Neural progenitor cell (in vitro differentiated cells): ENCODE measurements around the gene PAK4.

Experiments
- EZH2 ChIP-seq: fragments of 200-600 bp; sonication (generic); IDR thresholded peaks from 2 replicates; pipeline ENCODE4 v1.6.1; 2017; ENCODE audit warnings: antibody characterized with exemption, mild to moderate bottlenecking, moderate library complexity
- TF ChIP-seq, protein P1 (sequence below): fragments of 200-600 bp; sonication (generic); IDR thresholded peaks from 2 replicates; pipeline ENCODE4 v1.5.1; 2017; ENCODE audit warnings: antibody characterized with exemption, mild to moderate bottlenecking

DNA sequence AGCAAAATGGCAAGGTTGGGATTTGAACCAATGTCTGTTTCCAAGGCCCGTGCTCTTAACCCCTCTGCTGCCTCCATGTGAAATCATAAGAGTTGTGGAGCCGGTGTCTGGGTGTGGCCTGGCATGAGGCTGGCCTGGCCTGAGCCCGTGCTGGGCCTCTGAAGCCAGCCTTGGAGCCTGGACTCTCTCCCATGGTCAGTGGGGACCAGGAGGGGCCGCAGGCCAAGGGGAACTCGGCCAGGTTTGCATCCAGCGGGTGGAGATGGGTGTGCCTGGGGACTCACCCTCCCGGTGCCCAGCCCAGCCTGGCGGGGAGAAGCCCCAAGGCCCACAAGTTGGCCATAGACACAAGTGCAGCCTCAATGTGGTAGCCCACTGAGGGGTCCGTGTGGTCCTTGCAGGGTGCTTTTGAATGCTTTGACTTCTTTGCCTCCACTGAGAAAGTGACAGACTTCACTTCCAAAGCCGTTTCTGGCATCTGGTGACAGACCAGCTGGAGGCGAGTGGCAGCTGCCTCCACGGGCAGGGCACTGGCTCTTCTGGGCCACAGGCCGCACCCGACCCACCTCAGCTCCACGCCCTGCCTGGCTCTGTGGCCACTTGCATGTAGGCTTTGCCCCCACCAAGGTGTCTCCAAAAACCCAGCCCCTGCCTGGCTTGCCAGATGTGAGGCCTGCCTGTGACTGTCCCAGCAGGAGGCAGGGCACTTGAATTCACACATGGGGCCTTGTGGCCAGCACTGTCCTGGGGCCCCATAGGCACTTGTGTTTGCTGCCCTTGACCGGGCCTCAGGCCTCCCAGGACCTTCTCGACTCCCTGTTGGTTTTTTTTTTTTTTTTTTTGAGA is 45.0 kb downstream of the PAK4 start:
- TF ChIP-seq, protein P1, sequence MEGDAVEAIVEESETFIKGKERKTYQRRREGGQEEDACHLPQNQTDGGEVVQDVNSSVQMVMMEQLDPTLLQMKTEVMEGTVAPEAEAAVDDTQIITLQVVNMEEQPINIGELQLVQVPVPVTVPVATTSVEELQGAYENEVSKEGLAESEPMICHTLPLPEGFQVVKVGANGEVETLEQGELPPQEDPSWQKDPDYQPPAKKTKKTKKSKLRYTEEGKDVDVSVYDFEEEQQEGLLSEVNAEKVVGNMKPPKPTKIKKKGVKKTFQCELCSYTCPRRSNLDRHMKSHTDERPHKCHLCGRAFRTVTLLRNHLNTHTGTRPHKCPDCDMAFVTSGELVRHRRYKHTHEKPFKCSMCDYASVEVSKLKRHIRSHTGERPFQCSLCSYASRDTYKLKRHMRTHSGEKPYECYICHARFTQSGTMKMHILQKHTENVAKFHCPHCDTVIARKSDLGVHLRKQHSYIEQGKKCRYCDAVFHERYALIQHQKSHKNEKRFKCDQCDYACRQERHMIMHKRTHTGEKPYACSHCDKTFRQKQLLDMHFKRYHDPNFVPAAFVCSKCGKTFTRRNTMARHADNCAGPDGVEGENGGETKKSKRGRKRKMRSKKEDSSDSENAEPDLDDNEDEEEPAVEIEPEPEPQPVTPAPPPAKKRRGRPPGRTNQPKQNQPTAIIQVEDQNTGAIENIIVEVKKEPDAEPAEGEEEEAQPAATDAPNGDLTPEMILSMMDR, result no peak
- TF ChIP-seq EZH2, result no peak
